GM21360 (cell line): Measurements from ENCODE around the gene ARCN1.
"Not testable (repeated sequence)": the region's sequence is repeated elsewhere in the genome, so short reads cannot be mapped to it uniquely, and the experiment has no call there.

Experiments
- ATAC-seq: cut with Tn5 transposase; IDR thresholded peaks from one replicate; pipeline ENCODE4 v1.9.1; 2021; ENCODE audit warnings: mild to moderate bottlenecking, moderate library complexity; ENCODE audit not compliant: unreplicated experiment

ARCN1 gene

DNA sequence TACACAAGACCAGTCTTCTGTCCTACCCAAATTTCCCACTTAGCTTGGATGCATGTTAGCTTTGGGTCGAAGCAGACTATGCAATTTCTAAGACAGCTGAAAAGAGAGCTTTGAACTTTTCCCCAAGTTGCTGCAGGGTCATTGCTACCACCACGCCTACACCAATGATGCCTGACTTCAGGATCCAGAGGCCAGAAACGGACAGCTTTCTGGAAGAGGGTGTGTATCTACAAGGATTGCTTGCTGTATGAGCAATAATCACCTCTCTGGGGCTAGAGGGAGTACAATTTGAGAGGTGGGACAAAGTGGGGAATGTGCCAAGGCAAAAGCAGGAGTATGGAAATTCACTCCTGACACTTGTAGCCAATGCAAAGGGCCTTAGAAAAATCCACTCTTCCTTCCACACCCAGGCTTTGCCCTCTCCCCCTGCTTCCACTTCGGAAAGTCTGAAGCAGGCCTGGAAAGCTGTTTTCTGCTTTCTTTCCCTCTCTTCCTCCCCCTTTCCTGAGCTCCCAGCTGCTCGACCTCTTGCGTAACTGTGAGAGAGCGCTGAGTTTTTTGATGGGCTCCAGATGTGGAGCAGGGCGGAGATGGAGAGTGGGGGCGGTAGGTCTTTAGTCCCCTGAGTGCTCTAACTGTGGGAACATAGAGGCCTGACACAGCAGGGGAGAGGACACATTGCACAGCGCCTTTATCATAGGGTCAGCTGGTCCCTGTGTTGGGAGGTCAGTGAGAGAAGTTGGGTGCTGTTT is 33.1 kb downstream of the ARCN1 start:
- no peak for ATAC-seq

DNA sequence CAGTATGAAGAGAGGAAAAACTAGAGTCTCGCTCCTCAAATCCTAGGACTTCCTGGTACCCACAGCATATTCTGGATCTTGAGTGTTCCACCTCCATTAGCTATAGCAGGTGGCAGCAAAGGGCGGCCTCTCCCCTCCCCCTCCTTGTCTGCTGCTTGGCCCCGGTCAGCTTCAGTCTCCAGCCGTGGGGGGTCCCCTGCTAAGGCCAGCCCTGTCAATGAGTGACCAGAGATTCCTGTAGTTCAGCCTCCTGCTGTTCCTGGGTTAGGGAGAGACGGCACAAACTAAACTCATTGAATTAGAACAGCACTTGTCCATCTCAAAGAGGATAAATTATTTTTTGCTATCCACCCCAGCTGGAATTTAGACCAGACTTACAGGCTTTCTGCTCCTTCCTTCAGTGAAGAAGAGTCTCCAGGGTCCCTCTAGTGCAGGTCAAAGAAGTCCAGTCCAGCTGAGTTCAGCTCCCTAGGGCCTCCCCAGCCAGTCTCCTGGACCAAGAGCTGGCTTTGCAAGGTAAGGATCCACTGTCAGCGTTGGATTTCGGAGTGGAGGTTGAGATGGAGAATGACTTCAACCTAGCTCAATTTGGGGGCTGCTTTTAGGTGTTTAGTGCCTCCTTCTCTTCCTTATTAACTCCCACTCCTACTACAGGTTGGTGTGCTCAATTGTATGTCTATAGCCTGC is 34.1 kb downstream of the ARCN1 start:
- ATAC-seq: no peak

DNA sequence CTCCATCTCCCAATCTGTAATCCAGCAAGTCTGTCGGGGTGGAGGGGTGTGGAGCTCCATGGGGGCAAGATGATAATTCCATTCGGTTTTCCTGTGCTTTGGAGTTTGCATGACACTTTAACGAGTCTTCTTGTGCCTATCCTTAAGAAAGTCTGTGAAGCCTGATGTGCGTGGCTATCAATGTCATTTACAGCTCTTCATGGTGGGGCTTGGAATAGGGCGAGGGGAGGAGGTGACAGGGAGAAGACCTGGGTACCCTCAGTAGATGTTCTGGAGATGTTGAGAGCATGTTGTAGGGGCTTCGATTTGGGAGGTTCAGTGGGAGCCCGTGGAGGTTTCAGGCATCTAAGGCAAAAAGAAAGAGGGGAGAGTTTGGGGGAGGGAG is 34.6 kb downstream of the ARCN1 start:
- ATAC-seq: no peak

DNA sequence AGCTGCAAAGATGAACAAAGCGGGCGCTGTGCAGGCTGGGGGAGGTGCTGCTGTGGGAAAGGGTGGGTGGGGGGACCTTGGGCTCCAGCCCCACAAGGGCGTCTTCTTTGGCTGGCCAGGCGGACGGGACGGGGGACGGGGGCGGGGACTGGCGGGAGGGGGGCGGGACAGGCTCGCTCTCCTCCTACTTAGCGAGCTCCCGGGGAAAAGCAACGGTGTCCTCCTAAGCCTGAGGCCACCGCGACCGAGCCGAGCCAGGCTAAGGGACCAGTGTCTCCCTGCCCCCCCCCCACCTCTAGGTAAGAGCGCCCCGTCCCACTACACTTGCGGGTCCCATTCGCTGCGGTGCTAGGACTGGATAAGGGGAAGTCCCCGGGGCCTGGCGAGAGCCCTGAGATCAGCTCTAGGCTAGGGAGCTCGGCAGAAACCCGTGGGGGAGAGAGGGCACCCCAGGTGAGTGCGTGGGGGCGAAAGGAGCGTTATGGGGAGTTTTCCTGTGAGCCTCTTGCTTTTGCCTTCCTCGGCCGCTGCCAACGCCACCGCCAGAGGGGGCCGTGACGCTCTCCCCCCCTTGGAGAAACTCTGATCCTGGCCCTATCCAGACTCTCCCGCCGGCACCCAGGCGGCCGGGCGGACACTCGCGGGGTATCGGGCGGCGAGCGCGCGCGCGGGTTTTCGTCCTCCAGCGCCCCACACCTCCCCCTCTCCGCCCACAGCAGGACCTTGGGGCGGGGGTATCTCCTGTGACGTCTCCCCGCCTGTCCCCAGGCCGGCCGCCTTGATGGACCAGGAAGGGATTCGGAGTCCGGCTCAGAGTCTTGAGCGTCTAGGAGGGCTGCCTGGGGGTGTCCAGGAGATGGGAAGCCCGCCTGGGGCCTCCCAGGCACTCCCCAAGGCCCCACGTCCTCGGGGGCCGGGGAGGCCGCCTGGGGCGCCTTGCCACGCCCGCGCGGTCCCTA is 35.5 kb downstream of the ARCN1 start, which contains the start of gene PHLDB1:
Gene PHLDB1 (plus strand): TSS at position 215 of the 959 bp plus-strand sequence. CDS start 6,222 bp downstream, outside the sequence.
- no peak for ATAC-seq

DNA sequence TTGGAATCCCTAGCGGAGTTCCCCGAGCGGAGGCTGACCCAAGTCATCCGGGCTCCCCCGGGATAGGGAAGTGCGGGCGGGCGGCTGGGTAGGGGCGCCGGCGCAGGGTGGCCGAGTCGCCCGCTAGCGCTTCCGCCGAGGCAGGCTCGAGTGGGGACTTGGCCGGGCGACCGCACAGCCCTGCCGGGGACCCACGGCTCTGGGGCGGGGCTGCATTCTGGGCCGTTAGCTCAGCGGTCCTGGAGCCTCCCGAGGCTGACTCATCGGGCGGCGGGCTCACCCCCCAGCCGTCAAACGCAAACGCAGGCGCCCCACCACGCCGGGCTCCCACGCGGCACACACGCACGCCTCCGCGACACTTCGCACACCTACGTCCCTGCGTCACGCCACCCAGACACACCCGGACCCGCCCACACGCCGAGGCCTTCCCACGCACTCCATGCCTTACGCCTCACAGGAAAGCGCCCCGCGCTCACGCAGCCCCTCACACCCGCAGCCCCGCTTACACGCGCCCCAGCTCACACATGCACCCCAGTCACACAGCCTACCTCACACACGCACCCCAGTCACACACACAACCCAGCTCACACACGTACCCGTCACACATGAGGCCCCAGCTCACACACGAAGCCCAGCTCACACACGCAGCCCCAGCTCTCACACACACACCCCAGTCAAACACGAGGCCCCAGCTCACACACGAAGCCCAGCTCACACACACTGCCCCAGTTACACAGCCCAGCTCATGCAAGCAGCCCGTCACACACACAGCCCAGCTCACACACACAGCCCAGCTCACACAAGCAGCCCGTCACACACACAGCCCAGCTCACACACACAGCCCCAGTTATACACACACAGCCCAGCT is 36.4 kb downstream of the ARCN1 start:
- no peak for ATAC-seq

DNA sequence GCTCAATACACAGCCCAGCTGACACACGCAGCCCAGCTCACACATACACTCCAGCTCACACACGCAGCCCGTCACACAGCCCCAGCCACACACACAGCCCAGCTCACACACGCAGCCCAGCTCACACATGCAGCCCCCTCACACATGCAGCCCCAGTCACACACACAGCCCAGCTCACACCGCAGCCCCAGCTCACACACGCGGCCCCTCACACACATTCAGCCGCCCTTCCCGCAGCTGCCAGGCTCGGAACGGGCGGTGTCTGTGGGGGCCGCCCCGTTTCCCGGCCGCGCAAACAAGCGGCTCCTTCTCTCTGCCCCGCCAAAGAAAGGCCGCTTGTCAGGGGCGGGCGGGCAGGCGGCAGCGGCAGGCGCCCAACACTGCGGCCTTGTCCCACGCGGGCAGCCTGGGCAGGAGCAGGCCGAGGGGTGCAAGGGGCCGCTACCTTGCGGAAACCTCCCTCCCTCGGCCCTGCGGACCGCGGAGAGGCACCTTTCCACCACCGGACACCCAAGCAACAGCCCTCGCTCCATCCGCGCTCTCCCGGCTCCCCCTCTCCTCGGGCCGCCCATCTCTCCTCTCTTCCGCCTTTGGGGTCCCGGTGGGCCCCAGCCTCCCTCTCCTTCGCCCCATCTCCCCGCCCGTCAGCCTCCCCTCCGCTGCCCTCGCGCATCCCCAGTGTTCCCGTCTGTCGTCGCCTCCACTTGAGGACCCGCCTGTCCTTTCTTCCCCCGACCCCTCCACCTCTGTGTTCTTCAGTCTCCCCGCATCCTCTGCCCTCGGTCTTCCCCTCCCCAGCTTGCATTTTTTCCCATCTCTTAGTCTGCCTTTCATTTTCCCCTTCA is 37.4 kb downstream of the ARCN1 start:
- ATAC-seq: no peak

DNA sequence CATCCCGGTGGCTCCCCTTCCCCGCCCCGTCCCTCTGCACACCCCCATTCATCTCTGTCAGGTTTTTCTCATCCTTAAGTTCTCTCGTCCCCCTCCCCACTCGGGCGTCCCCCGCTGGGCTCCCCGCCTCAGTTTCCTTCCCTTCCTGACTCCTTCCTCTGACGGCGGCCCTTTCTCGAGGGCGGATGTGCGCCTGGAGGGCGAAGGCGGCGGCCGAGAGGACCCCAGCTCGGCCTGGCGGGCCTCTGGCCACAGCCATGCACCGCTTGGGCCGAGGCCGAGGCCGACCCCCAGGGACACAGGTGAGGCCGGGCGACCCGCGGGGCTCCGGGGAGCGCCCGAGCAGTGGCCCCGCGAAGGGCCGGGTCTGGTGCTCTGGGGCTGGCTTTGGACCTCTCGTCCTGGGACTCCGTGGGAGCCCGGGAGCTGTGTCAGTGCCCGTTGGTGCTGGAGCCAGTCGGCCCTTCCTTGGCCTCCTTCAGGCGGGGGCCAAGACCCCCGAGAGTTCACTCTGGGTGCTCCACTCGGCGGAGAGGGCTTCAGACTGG is 38.1 kb downstream of the ARCN1 start:
- ATAC-seq: no peak

DNA sequence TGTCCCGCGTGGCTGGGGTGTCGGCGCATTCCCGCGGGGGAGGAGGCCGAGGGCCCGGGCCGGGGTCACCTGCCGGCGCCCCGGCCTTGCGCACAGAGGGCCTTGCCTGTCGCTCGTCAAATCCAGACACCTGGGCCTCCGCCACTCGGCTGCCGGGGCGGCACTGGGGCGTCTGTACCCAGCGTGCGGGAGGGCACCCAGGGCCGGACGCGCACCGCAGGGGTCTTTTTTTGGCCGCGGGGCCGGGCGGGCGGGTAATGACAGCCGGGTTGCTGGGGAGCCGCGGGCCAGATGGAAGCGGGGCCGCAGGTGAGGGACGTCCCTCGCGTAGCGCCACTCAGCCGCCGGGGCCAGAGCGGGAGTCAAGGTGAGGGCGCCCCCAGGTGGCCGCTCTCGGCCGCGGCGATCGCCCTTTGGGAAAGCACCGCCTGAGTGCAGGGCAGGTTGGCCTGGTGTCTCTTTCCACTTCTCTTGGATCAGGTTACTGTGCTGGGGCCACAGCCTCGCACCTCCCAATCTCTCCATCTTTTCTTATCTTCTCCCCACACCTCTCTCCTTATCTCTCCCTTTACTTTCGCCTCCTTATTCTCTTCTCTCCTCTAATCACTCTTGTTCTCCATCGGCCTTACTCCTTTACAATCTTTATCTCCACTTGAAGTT is 38.7 kb downstream of the ARCN1 start:
- no peak for ATAC-seq

DNA sequence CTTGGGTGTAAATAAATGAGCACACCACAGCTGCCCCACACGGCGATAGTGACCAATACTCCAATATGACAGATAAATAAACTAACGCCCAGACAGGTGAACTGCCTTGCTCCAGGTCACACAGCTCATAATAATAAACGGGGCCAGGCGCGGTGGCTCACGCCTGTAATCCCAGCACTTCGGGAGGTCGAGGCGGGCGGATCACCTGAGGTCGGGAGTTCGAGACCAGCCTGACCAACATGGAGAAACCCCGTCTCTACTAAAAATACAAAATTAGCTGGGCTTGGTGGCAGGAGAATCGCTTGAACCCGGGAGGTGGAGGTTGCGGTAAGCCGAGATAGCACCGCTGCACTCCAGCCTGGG is 39.2 kb downstream of the ARCN1 start:
- not testable (repeated sequence) for ATAC-seq

DNA sequence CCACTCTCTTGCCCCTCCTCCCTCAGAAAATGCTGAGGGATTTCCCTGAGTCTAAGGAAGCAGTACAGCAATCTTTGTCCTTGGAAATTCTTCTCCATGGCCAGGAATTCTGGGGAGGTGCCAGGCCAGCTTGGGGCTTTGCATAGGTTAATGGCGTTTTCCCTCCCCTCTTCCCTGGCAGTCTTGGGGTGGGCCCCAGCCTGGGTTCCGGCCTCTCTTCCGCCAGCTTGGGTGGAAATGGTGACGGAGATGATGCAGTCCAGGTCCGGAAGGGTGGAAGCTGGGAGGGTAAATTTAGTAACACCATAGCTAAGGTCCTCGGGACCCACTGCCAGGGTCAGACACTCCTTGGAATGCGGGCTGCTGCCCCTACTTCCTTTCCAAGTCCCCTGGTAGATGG is 40.2 kb downstream of the ARCN1 start:
- ATAC-seq: no peak

DNA sequence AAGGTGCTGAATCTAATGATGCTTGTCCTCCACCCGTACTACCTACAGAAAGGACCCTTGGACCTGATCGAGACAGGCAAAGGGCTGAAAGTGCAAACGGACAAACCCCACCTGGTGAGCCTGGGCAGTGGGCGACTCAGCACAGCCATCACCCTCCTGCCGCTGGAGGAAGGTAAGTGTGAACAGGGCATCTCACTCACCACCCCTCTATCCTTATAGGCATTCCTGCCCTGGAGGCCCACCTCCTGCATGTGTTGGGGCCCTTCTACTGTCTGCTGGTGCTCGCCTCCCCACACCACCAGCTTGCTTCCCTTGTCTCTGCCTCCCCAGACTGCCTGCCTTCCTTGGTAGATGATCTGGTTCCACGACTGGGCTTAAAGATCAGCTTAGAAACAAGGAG is 42.3 kb downstream of the ARCN1 start:
- no peak for ATAC-seq

DNA sequence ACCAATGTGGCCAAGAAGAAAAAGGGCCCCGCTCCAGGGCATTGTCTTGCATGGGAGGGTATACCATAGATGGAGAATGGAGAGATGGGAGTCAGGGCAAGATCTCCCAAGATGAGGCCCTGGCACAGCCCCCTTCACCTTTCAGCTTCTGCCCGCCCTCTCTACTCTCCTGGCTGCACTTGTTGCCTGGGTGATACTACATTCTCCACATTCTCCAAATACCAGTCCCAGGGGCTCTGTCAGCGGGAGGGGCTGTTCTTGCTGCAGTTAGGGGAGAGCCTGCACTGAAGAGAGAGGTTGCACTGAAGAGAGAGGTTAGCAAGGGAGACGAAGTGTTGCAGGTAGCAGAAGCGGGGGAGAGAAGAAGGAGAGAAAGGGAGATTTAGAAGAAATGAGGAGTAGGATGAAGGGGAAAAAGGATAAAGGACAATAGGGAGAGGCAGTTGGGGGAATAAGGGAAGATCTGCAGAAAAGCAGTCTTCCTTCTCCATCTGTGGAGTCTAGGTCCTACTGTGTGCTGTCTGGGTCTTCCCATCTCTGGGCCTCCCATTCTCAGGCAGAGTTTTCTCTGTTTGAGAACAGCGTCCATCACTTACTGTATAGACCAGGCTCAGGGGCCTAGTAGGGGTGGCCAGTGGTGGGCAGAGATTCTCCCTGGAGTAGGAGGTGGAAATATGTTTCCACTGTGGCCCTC is 43.2 kb downstream of the ARCN1 start:
- no peak for ATAC-seq

DNA sequence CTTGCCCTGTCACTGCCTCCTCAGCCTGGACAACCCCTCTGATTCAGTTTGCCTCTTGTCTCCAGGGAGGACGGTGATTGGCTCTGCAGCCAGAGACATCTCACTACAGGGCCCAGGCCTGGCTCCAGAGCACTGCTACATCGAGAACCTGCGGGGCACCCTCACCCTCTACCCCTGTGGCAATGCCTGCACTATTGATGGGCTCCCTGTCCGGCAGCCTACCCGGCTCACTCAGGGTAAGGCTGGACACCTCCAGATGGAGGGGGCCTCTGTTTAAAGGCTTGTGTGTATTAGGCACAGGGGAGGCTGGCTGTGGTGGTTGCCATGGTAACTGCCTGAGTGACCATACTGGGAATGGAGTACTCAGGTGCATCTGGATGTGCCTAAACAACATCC is 43.8 kb downstream of the ARCN1 start:
- ATAC-seq: no peak

DNA sequence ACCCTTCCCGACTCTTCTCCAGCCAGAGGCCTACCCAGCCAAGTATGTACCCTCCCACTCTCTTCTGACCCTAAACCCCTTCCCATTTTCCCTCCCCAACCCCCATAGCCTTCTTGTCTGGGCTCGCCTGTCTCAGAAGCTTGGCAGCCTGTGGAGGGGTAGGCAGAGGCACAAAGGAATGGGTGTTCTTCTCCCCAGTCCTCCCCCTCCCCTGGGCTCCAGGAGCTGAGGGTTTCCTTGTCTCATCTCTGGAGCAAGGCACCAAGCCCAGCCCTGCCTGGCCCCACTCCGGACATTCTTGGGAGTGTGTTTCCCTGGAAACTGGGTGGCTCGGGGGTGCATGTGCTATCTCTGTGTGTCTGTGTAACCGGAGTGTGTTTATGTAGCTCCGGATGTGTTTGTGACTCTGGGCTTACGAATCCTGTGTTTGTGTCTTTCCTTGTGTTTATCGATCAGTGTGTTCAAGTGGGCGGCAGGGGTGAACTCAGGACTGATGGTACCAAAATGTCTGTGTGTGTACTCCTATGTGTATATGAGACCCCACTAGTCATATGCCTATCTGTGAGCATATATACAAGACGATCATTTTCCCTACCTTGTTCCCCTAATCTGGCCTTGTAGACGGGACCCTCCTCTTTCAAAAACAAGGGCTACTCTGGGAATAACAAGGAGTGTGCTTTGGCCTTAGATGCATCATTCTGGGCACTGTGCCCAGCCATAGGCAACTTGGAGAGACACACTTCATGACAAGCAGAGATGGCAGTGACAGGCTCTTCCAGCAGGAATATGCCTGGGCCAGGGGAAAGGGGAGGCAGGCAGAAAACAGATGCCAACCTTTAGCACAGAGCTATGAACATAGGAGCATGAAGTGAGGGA is 46.1 kb downstream of the ARCN1 start:
- ATAC-seq: no peak

DNA sequence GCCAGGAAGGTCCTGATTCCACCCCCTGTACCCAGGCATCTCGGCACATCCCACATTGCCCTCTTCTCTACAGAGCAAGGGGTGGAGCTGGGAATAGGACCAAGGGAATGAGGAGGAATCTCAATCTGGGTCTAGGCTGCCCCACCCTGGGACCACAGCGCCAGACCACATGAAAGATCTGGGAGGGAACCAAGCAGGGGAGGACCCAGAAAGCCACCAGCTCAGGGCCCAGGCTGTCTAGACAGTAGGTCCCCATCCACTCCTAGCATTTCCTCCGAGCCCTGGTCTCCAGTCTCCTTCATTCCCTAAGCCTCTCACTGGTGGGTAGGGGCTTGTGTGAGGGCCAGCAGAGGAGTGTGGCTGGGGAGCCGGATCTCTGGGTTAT is 46.8 kb downstream of the ARCN1 start:
- ATAC-seq: no peak

DNA sequence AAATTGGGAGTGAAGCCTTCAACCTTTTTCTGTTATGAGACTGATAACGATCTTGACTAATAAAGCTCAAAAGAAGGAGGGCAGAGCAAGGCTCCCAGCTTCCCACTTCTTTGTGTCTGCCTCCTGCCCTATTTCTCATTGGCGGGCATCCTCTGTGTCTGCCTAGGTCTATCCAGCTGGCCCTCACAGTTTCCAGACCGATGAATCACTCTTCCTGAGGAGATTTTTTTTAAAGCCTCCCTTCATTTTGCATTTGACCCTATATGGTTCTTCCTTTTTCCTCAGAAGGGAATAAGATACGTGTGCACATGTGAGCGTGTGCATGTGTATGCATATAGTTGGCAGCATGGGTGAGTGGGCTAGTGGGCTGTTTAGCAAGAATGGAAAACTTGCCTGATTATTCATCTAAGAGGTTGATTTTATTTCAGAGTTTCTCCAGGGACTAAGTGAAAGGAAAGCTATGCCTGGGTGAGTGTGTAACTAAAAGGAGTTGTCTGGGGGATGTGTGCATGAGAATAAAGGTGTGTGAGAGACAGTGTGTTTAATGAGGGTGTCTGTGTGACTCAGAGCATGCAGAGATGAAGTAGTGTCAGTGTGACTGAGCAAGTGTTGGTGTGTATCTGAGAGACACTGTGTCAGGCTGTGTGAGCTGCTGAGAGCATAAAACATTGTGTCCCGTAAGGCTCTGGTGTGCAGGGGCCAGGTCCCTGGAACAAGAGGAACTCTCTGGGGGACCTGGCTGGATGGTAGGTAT is 47.4 kb downstream of the ARCN1 start:
- ATAC-seq: no peak
